Lung (tissue), 12 donors: Measurements from ENCODE around the gene CKB. TPM values are rescaled to one million over a fixed set of nuclear protein-coding genes. Genes with fewer than 3 reads are reported as not detected.
"Not testable (repeated sequence)": the region's sequence is repeated elsewhere in the genome, so short reads cannot be mapped to it uniquely, and the experiment has no call there.

Experiments used
- ATAC-seq: fragments of 200-7000 bp; cut with Tn5 transposase; one replicate; pipeline ENCODE4 v1.9.1; 2020; ENCODE audit warnings: moderate number of reproducible peaks; ENCODE audit not compliant: insufficient read depth, low FRiP score
- DNase-seq, 3 donors: peaks; one replicate each; pipeline ENCODE4 v3.0.0-alpha.2; 2013 to 2017
- H3K27ac ChIP-seq, 2 donors: one replicate each; pipeline ENCODE4 v1.5.1; 2013; ENCODE audit warnings: mild to moderate bottlenecking in 2 of 2, moderate library complexity in 2 of 2, control low read depth in 1 of 2, inconsistent platforms in 1 of 2, low read depth in 1 of 2, low read length in 1 of 2
- H3K27me3 ChIP-seq, 3 donors: one replicate each; pipeline ENCODE4 v1.5.1; 2013; ENCODE audit warnings: low read length in 2 of 3; ENCODE audit not compliant: control insufficient read depth in 3 of 3, insufficient read depth in 3 of 3
- H3K36me3 ChIP-seq, 4 donors: one replicate each; pipeline ENCODE4 v1.5.1; 2013; ENCODE audit warnings: low read length in 4 of 4, mild to moderate bottlenecking in 1 of 4, moderate library complexity in 1 of 4; ENCODE audit not compliant: control insufficient read depth in 4 of 4, insufficient read depth in 4 of 4
- H3K4me1 ChIP-seq, 5 donors: one replicate each; pipeline ENCODE4 v1.5.1; 2013; ENCODE audit warnings: low read length in 5 of 5, mild to moderate bottlenecking in 2 of 5, moderate library complexity in 1 of 5; ENCODE audit not compliant: control insufficient read depth in 5 of 5, insufficient read depth in 5 of 5
- H3K4me3 ChIP-seq: one replicate; pipeline ENCODE4 v1.5.1; 2013; ENCODE audit warnings: mild to moderate bottlenecking, control low read depth, moderate library complexity
- H3K9ac ChIP-seq, 2 donors: one replicate each; pipeline ENCODE4 v1.5.1; 2013; ENCODE audit warnings: low read length in 2 of 2, control low read depth in 1 of 2; ENCODE audit not compliant: insufficient read depth in 1 of 2
- H3K9me3 ChIP-seq, 4 donors: one replicate each; pipeline ENCODE4 v1.5.1; 2013; ENCODE audit warnings: low read length in 3 of 4, mild to moderate bottlenecking in 1 of 4, moderate library complexity in 1 of 4; ENCODE audit not compliant: control insufficient read depth in 4 of 4, insufficient read depth in 3 of 4
- WGBS, 2 donors: extraction: QIAGEN DNeasy Blood & Tissue Kit; methylation state at CpG; one replicate each; pipeline ENCODE4 v1.1.7; 2013; 5-methylcytosine and 5-hydroxymethylcytosine counted together
- polyA plus RNA-seq, 2 donors: library from polyadenylated mRNA; stranded (reverse); fragments of 200-250 nt; gene quantifications; one replicate each; pipeline ENCODE4 v1.2.1, GENCODE V29; 2013
- total RNA-seq, 2 donors: library from RNA; depleted of rRNA in 1 of 2; stranded (reverse); fragments of >200 nt in 1 of 2; gene quantifications; one replicate each; pipeline ENCODE4 v1.2.1, GENCODE V29; 2014 to 2021
- TF ChIP-seq, protein P1 (sequence below): IDR thresholded peaks from 2 replicates; pipeline ENCODE4 v1.5.1; 2012; ENCODE audit warnings: mild to moderate bottlenecking; ENCODE audit errors: control extremely low read depth, extremely low read depth
- donor health status: control.
- donor health status: control.
- donor health status: Bipolar disorder and iron deficiency.
- donor health status: healthy.
- donor health status: DM: yes; HTN: yes; CAD: no.

CKB gene
- total and polyA plus RNA-seq, 4 donors = 111 to 356 (median 277) TPM

DNA sequence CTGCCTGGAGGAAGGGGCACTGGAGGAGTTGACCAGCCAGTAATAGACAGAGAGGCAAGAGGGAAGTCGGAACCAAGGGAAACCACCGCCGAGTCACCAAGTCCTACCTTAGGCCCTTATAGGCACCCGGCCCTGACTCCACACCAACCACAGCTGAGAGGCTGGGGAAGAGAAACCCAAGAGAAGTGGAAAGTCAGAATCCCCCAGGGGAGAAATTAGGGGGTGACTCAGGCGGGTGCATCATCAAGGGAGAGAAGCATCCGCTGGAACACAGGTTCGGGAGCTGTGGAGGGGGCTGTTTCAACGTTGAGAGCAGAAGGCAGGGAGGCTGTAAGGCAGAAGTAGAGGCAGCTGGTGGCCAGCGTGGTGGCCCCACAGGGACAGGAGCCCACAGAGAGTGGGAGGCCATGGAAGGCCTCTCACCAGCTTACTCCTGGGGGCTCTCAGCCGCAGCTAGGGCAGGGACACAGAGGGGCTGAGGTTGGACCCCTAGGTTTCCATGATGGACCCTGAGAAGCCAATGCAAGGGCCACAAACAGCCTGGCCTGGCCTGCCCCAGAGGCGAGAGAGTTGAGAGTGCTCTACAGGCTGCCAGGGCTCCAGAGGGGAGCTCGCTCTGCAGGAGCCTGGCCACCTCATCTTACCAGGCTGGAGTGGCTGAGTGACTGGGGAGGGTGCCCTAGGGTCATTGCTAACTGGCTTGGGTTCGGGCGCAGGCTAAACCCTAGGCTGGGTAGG is 4.9 kb upstream of the CKB start:
- Histone ChIP-seq H3K9ac (no peak overlapping the region), H3K4me1 (peaks cover 0 to 48% (median 14%) of the 10 kb centered on the region in 5 donors), H3K27me3 (no peaks in the 10 kb centered on the region), H3K36me3 (peaks cover 0 to 14% (median 3%) of the 10 kb centered on the region in 4 donors), H3K4me3 (no peak overlapping the region), H3K9me3 (no peaks in the 10 kb centered on the region), H3K27ac (peak overlapping the region; percentile 87 to 96)
- TF ChIP-seq, protein P1, sequence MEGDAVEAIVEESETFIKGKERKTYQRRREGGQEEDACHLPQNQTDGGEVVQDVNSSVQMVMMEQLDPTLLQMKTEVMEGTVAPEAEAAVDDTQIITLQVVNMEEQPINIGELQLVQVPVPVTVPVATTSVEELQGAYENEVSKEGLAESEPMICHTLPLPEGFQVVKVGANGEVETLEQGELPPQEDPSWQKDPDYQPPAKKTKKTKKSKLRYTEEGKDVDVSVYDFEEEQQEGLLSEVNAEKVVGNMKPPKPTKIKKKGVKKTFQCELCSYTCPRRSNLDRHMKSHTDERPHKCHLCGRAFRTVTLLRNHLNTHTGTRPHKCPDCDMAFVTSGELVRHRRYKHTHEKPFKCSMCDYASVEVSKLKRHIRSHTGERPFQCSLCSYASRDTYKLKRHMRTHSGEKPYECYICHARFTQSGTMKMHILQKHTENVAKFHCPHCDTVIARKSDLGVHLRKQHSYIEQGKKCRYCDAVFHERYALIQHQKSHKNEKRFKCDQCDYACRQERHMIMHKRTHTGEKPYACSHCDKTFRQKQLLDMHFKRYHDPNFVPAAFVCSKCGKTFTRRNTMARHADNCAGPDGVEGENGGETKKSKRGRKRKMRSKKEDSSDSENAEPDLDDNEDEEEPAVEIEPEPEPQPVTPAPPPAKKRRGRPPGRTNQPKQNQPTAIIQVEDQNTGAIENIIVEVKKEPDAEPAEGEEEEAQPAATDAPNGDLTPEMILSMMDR = no peak
- DNase-seq (no peak), ATAC-seq (no peak)
- WGBS, 2 donors = 73 to 75% methylated on average over 14 of the region's 14 CpGs

DNA sequence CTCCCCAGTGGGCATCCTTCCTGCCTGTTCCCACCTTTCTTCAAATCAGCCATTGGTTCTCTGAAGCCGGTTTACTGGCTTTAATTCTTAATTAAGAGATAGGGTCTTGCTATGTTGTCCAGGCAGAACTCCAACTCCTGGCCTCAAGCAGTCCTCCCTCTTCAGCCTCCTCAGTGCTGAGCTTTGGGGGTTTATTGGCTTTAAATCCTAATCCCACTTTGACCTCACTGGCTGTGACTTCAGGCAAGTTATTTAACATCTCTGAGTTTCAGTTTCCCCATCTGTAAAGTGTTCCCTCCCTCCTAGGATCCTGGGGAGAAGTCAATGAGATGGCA is 4.3 kb upstream of the CKB start:
- no peak for ATAC-seq
- WGBS, 2 donors = 80 to 88% methylated on average over 1 of the region's 1 CpG
- Histone ChIP-seq H3K27me3 (no peaks in the 10 kb centered on the region), H3K27ac (peak overlapping the region in 1 of 2 donors; percentile 87), H3K9me3 (no peaks in the 10 kb centered on the region), H3K36me3 (peaks cover 0 to 7% (median 1%) of the 10 kb centered on the region in 4 donors), H3K4me1 (peaks cover 0 to 48% (median 17%) of the 10 kb centered on the region in 5 donors), H3K9ac (no peak overlapping the region), H3K4me3 (no peak overlapping the region)
- no peak for DNase-seq
- TF ChIP-seq, protein P1 = no peak

DNA sequence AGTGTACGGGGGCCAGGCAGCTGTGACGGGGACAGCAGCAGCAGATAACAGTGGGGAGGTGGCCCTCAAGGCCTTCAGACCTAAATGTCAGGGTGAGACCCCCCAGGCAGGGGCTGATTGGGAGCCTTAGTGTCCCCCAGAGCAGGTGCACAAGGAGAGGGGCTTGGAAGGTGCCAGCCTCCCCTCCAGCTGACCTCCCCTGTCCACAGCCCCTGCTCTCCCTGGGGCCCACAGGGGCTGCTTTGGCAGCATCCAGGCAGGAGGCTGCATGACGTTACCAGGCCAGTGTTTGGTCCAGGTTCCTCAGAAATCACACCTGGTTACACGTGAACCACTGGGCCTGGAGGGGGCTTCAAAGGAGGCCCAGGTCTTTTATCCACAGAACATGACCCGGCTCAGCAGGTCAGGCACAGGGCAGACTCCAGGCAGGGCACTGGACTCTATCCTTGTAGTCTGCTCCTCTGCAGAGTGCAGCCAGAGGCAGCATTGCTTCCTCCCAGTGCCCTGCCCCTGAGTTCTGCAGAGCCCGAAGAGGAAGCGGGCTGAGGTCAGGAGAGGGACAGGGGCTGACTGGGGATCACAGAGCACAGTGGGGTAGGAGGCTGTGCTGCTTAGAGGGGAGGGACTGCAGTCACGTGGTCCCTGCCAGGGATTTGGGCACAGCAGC is 3.8 kb upstream of the CKB start:
- TF ChIP-seq, protein P1 = no peak
- Histone ChIP-seq H3K9ac (no peak overlapping the region), H3K4me3 (no peak overlapping the region), H3K27me3 (no peaks in the 10 kb centered on the region), H3K4me1 (peaks cover 0 to 48% (median 17%) of the 10 kb centered on the region in 5 donors), H3K9me3 (no peaks in the 10 kb centered on the region), H3K27ac (peak overlapping the region in 1 of 2 donors; percentile 34), H3K36me3 (peaks cover 0 to 4% (median 1%) of the 10 kb centered on the region in 4 donors)
- DNase-seq (no peak), ATAC-seq (no peak)
- WGBS, 2 donors = 59 to 65% methylated on average over 8 of the region's 8 CpGs

DNA sequence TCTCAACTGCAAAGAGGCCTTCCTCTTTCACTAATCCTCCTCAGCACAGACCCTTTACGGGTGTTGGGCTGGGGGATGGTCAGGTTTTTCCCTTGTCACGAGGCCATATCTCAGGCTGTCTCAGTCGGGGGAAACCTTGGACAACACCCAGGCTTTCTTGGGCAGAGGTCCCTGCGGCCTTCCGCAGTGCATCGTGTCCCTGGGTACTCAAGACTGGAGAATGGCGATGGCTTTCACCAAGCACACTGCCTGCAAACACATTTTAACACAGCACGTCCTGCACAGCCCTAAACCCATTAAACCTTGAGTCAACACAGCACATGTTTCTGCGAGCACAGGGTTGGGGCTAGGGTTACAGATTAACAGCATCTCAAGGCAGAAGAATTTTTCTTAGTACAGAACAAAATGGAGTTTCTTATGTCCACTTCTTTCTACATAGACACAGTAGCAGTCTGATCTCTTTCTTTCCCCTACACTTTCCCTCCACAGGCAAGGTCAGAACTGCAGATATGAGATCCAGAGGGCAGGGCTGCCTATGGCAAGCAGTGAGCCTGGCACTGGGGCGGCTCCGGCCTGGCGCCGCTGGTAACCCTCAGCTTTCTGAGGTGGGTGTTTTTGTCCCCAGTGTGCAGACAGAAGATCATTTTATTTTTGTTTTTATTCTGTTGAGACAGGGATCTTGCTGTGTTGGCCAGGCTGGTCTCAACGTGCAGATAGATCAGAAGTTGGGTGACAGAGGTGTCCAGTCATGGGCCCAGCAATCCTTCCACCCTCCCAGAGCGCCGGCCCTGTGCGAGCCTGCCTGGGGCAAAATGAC is 3.0 kb upstream of the CKB start:
- 68 to 77% methylated on average over 17 of the region's 17 CpGs for WGBS, 2 donors
- DNase-seq = peak; percentile 60 to 77 (median 69)
- not testable (repeated sequence) for H3K4me3 ChIP-seq, ATAC-seq, H3K36me3 ChIP-seq, H3K9me3 ChIP-seq, H3K27me3 ChIP-seq, H3K9ac ChIP-seq
- Histone ChIP-seq H3K27ac (peak overlapping the region in 1 of 2 donors; percentile 34), H3K4me1 (peaks cover 0 to 51% (median 17%) of the 10 kb centered on the region in 5 donors)
